Measurements from ENCODE around the gene GRIN2B. TPM values are rescaled to one million over a fixed set of nuclear protein-coding genes. Genes with fewer than 3 reads are reported as not detected.

Gene GRIN2B
- polyA plus RNA-seq, 1 of the 3 experiments (the other 2 are of a cell fraction), result not detected

GRCh38 chr12:13973996-13974395 is 7.4 kb downstream of the GRIN2B start (continued):
- TF ChIP-seq CTCF (IDR thresholded peaks at IDR 0.05), result no peak

GRCh38 chr12:13970803-13971202 is 10.6 kb downstream of the GRIN2B start:
- H3K4me2 ChIP-seq, result no peak overlapping the region
- ChIA-PET POLR2A (no interaction called here), CTCF (interaction anchor here (1.7 kb wide), 1 partner anchor 8 kb away, joined by 4 read pairs; no protein-coding TSS in a partner anchor)
- TF ChIP-seq RFX5 (IDR thresholded peaks at IDR 0.05; ENCODE audit: low read length) (no peak), GABPA (IDR thresholded peaks at IDR 0.05; ENCODE audit: low read depth) (no peak), SMC3 (IDR thresholded peaks at IDR 0.05; ENCODE audit: low read depth, low read length) (no peak), NFIC (IDR thresholded peaks at IDR 0.05; ENCODE audit: borderline replicate concordance) (no peak), RAD21 (IDR thresholded peaks at IDR 0.05; ENCODE audit: low read length) (no peak), JUND (IDR thresholded peaks at IDR 0.05) (no peak), ZBTB33 (IDR thresholded peaks at IDR 0.05; ENCODE audit: borderline replicate concordance, low read depth) (no peak), TCF12 (IDR thresholded peaks at IDR 0.05) (no peak)
- H3K4me3 ChIP-seq (ENCODE audit: low read depth in 2 of 2, low read length in 1 of 2), result no peak overlapping the region
- no peaks in the 10 kb centered on the region for H3K9me3 ChIP-seq
- no peak for DNase-seq
- H3K9ac ChIP-seq, result no peak overlapping the region
- H3K36me3 ChIP-seq (replicated peaks in 1 of 2; ENCODE audit: control insufficient read depth in 1 of 2, insufficient read depth in 2 of 2, low read length in 1 of 2), result no peaks in the 10 kb centered on the region
- H2AFZ ChIP-seq (ENCODE audit: low read depth), result no peak overlapping the region
- H3K27me3 ChIP-seq (ENCODE audit: insufficient read depth), result no peaks in the 10 kb centered on the region
- 27% methylated on average over 4 of the region's 4 CpGs for WGBS (ENCODE audit: low lambda C conversion rate)
- H3K9me2 ChIP-seq, result no peaks in the 10 kb centered on the region
- no peaks in the 10 kb centered on the region for H3K79me2 ChIP-seq (ENCODE audit: insufficient read depth)
- H3F3A ChIP-seq (replicated peaks; ENCODE audit: insufficient read depth), result no peaks in the 10 kb centered on the region
- no peaks in the 10 kb centered on the region for H4K20me1 ChIP-seq (ENCODE audit: insufficient read depth)
- H3K27ac ChIP-seq (ENCODE audit: low read depth in 2 of 2, low read length in 1 of 2), result no peak overlapping the region
- H3K4me1 ChIP-seq (ENCODE audit: control insufficient read depth in 1 of 2, insufficient read depth in 2 of 2, low read depth in 1 of 2, low read length in 1 of 2), result no peaks in the 10 kb centered on the region

GRCh38 chr12:13968281-13968680 is 13.1 kb downstream of the GRIN2B start:
- POLR2A ChIA-PET, result no interaction called here
- CTCF ChIA-PET, result no interaction called here
- WGBS (ENCODE audit: low lambda C conversion rate), result 5% methylated on average over 3 of the region's 3 CpGs
- TF ChIP-seq TAF1 (IDR thresholded peaks at IDR 0.05; ENCODE audit: borderline replicate concordance, low read depth, low read length) (no peak), MEF2A (IDR thresholded peaks at IDR 0.05; ENCODE audit: borderline replicate concordance, low read depth) (no peak), USF1 (IDR thresholded peaks at IDR 0.05; ENCODE audit: borderline replicate concordance, low read depth) (no peak), JUND (IDR thresholded peaks at IDR 0.05) (no peak), EZH2phosphoT487 (IDR thresholded peaks at IDR 0.05; ENCODE audit: borderline replicate concordance, low read depth) (no peak), GATA2 (CRISPR knock-in tag; IDR thresholded peaks at IDR 0.05) (no peak), REST (IDR thresholded peaks at IDR 0.05; ENCODE audit: low read depth, low read length) (no peak), SIN3A (IDR thresholded peaks at IDR 0.05; ENCODE audit: borderline replicate concordance, low read depth, low read length) (no peak), TCF12 (IDR thresholded peaks at IDR 0.05) (no peak), RFX5 (IDR thresholded peaks at IDR 0.05; ENCODE audit: low read length) (no peak), CHD2 (IDR thresholded peaks at IDR 0.05; ENCODE audit: low read length, partially characterized antibody) (no peak)

More at GRCh38 chr12:13968281-13968680, 13.1 kb downstream of the GRIN2B start:
- Histone ChIP-seq H3K9me2 (no peaks in the 10 kb centered on the region), H3K4me3 (ENCODE audit: low read depth in 2 of 2, low read length in 1 of 2) (no peak overlapping the region), H3F3A (replicated peaks; ENCODE audit: insufficient read depth) (no peaks in the 10 kb centered on the region), H3K4me2 (no peak overlapping the region), H4K20me1 (ENCODE audit: insufficient read depth) (no peaks in the 10 kb centered on the region), H3K36me3 (replicated peaks in 1 of 2; ENCODE audit: control insufficient read depth in 1 of 2, insufficient read depth in 2 of 2, low read length in 1 of 2) (no peaks in the 10 kb centered on the region), H3K27me3 (ENCODE audit: insufficient read depth) (0 out of 2 replicates have a peak, but pooled peaks cover 10% of the 10 kb centered on the region), H3K4me1 (ENCODE audit: control insufficient read depth in 1 of 2, insufficient read depth in 2 of 2, low read depth in 1 of 2, low read length in 1 of 2) (no peaks in the 10 kb centered on the region), H3K79me2 (ENCODE audit: insufficient read depth) (no peaks in the 10 kb centered on the region), H2AFZ (ENCODE audit: low read depth) (no peak overlapping the region), H3K27ac (ENCODE audit: low read depth in 2 of 2, low read length in 1 of 2) (no peak overlapping the region), H3K9ac (no peak overlapping the region), H3K9me3 (no peaks in the 10 kb centered on the region)
- no peak for DNase-seq
